Vagina (tissue), 2 donors: Measurements from ENCODE around the gene POU6F2. TPM values are rescaled to one million over a fixed set of nuclear protein-coding genes. Genes with fewer than 3 reads are reported as not detected.

Experiments
- DNase-seq, 2 donors: peaks; one replicate each; pipeline ENCODE4 v3.0.0-alpha.2; 2017; ENCODE audit errors: extremely low spot score in 2 of 2
- H3K27ac ChIP-seq: fragments of 200-600 bp; sonication (generic); one replicate; pipeline ENCODE4 v1.5.1; 2019
- H3K27me3 ChIP-seq: fragments of 200-600 bp; sonication (generic); one replicate; pipeline ENCODE4 v1.5.1; 2019
- H3K36me3 ChIP-seq, 2 donors: fragments of 200-600 bp; sonication (generic); one replicate each; pipeline ENCODE4 v1.5.1; 2017 to 2019
- H3K4me1 ChIP-seq: fragments of 200-600 bp; sonication (generic); one replicate; pipeline ENCODE4 v1.5.1; 2019
- H3K4me3 ChIP-seq, 2 donors: fragments of 200-600 bp; sonication (generic); 1 replicate in 1 of 2; 2 replicates in 1 of 2; pipeline ENCODE4 v1.5.1; 2016 to 2019
- H3K9me3 ChIP-seq: fragments of 200-600 bp; sonication (generic); one replicate; pipeline ENCODE4 v1.5.1; 2019
- POLR2A ChIP-seq, 2 donors: fragments of 450-650 bp; IDR thresholded peaks; one replicate each; pipeline ENCODE4 v1.6.1; 2017; ENCODE audit warnings: antibody characterized with exemption in 2 of 2, mild to moderate bottlenecking in 2 of 2, moderate library complexity in 2 of 2
- POLR2AphosphoS5 ChIP-seq, 2 donors: sonication (generic); formaldehyde crosslinking; IDR thresholded peaks; one replicate each; pipeline ENCODE4 v1.9.0; 2017; ENCODE audit warnings: antibody characterized with exemption in 2 of 2, mild to moderate bottlenecking in 2 of 2, low read depth in 1 of 2; ENCODE audit not compliant: insufficient read depth in 1 of 2
- intact Hi-C: fragments of 100-400 bp; cut with DNase I; formaldehyde crosslinking; loops from one replicate; pipeline ENCODE4 v1.15.1; 2023
- total RNA-seq: library from RNA; depleted of rRNA; stranded (reverse); fragments of >200 nt; gene quantifications from one replicate; pipeline ENCODE4 v1.2.3, GENCODE V29; 2016
- TF ChIP-seq, protein P1 (sequence below), 3 experiments: fragments of 450-650 bp in 2 of 3; fragments of 200-600 bp in 1 of 3; sonication (generic) in 1 of 3; IDR thresholded peaks; one replicate each; pipeline ENCODE4 v1.5.1; 2017 to 2019; ENCODE audit warnings: antibody characterized with exemption in 3 of 3, mild to moderate bottlenecking in 2 of 3, moderate library complexity in 2 of 3

Gene POU6F2
- total RNA-seq, 1 donor from 2014 or later: not detected

- H3K27ac ChIP-seq: no peak overlapping the region
- TF ChIP-seq POLR2A (IDR thresholded peaks at IDR 0.05) (no peak), POLR2AphosphoS5 (IDR thresholded peaks at IDR 0.05; ENCODE audit: insufficient read depth in 1 of 2, low read depth in 1 of 2) (no peak)
- TF ChIP-seq, protein P1, sequence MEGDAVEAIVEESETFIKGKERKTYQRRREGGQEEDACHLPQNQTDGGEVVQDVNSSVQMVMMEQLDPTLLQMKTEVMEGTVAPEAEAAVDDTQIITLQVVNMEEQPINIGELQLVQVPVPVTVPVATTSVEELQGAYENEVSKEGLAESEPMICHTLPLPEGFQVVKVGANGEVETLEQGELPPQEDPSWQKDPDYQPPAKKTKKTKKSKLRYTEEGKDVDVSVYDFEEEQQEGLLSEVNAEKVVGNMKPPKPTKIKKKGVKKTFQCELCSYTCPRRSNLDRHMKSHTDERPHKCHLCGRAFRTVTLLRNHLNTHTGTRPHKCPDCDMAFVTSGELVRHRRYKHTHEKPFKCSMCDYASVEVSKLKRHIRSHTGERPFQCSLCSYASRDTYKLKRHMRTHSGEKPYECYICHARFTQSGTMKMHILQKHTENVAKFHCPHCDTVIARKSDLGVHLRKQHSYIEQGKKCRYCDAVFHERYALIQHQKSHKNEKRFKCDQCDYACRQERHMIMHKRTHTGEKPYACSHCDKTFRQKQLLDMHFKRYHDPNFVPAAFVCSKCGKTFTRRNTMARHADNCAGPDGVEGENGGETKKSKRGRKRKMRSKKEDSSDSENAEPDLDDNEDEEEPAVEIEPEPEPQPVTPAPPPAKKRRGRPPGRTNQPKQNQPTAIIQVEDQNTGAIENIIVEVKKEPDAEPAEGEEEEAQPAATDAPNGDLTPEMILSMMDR (IDR thresholded peaks at IDR 0.05): no peak
- no peaks in the 10 kb centered on the region for H3K27me3 ChIP-seq
- no peaks in the 10 kb centered on the region for H3K36me3 ChIP-seq
- no peaks in the 10 kb centered on the region for H3K9me3 ChIP-seq
- no peaks in the 10 kb centered on the region for H3K4me1 ChIP-seq
- intact Hi-C loops: no loop called here
- no peak overlapping the region for H3K4me3 ChIP-seq
- DNase-seq: no peak
These were observed 455.2 kb downstream of the POU6F2 start for GRCh38 chr7:39432807-39433416.

DNA sequence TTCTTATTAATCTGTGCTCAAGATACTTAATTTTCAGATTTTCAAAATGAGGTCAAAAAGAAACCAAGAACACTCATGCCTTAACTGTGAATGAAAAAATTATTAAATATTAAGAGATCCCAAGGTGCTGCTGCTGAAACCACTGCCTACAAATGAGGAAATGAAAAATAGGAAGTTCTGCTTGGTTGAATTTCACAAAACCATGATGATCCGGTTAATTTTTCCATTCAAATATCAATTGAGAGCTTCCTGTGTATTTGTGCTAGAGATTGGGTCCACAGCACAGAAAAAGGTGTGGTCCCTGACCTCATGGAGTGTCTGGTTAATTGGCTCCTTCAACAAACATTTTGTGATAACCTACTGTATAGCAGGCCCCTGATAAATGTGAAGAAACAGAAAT, 455.8 kb downstream of the POU6F2 start:
- no peaks in the 10 kb centered on the region for H3K4me1 ChIP-seq
- DNase-seq: no peak
- no peaks in the 10 kb centered on the region for H3K9me3 ChIP-seq
- no peak overlapping the region for H3K4me3 ChIP-seq
- no peak for TF ChIP-seq POLR2A (IDR thresholded peaks at IDR 0.05)
- TF ChIP-seq, protein P1 (IDR thresholded peaks at IDR 0.05): no peak
- no peak for TF ChIP-seq POLR2AphosphoS5 (IDR thresholded peaks at IDR 0.05; ENCODE audit: insufficient read depth in 1 of 2, low read depth in 1 of 2)
- intact Hi-C loops: no loop called here
- no peak overlapping the region for H3K27ac ChIP-seq
- H3K27me3 ChIP-seq: no peaks in the 10 kb centered on the region
- H3K36me3 ChIP-seq: no peaks in the 10 kb centered on the region

- Histone ChIP-seq H3K27ac (no peak overlapping the region), H3K36me3 (no peaks in the 10 kb centered on the region), H3K4me1 (no peaks in the 10 kb centered on the region), H3K4me3 (no peak overlapping the region), H3K27me3 (no peaks in the 10 kb centered on the region), H3K9me3 (no peaks in the 10 kb centered on the region)
- no peak for TF ChIP-seq POLR2A (IDR thresholded peaks at IDR 0.05)
- no peak for DNase-seq
- intact Hi-C loops: no loop called here
These were observed 456.3 kb downstream of the POU6F2 start for GRCh38 chr7:39434012-39434411.

GRCh38 chr7:39446546-39446945, 468.8 kb downstream of the POU6F2 start:
- H3K27me3 ChIP-seq: no peaks in the 10 kb centered on the region
- TF ChIP-seq, protein P1 (IDR thresholded peaks at IDR 0.05): no peak
- no peak for TF ChIP-seq POLR2AphosphoS5 (IDR thresholded peaks at IDR 0.05; ENCODE audit: insufficient read depth in 1 of 2, low read depth in 1 of 2)
- TF ChIP-seq POLR2A (IDR thresholded peaks at IDR 0.05): no peak

DNA sequence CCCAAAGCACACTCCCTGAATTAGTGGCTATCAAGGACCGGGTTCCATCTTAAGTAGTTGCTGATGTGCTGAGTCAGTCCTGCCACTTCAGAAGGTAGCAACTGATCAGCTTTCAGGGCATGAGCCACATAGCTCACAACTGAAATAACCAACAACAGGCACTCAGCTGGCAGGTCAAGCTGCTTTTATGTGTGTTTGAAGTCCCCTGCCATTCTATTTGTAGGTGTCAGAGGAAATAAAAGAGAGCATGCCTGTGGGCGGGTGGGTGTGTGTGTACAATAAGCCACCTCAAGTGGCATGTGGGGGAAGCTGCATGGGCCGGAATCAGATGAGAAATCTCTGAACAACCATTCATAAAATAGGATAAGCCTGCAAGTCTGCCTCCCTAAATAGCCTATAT, 474.2 kb downstream of the POU6F2 start:
- H3K27ac ChIP-seq: no peak overlapping the region
- H3K4me3 ChIP-seq: no peak overlapping the region
- TF ChIP-seq, protein P1 (IDR thresholded peaks at IDR 0.05): no peak
- no peak for TF ChIP-seq POLR2AphosphoS5 (IDR thresholded peaks at IDR 0.05; ENCODE audit: insufficient read depth in 1 of 2, low read depth in 1 of 2)
- TF ChIP-seq POLR2A (IDR thresholded peaks at IDR 0.05): no peak
- H3K27me3 ChIP-seq: no peaks in the 10 kb centered on the region
- intact Hi-C loops: loop anchor here (10.0 kb wide), 1 partner anchor 487 kb away; no protein-coding TSS in a partner anchor
- H3K36me3 ChIP-seq: no peaks in the 10 kb centered on the region
- DNase-seq: no peak
- no peaks in the 10 kb centered on the region for H3K4me1 ChIP-seq
- no peaks in the 10 kb centered on the region for H3K9me3 ChIP-seq

More at GRCh38 chr7:39446546-39446945, 468.8 kb downstream of the POU6F2 start:
- Histone ChIP-seq H3K27ac (no peak overlapping the region), H3K4me1 (no peaks in the 10 kb centered on the region), H3K36me3 (no peaks in the 10 kb centered on the region), H3K4me3 (no peak overlapping the region), H3K9me3 (no peaks in the 10 kb centered on the region)
- no peak for DNase-seq
- intact Hi-C loops: no loop called here
